Stimulated activated CD4-positive, alpha-beta T cell treated with anti-CD3 and anti-CD28 coated beads, Interleukin-12 subunit alpha, Interleukin-12 subunit beta, amount 100 ng/mL, for 48 hours (primary cell): ENCODE data around the gene CHAF1A.

ENCODE experiments used
- DNase-seq, 3 donors: peaks; one replicate each; pipeline ENCODE4 v3.0.0-alpha.2; 2020; ENCODE audit warnings: low read depth in 2 of 3, low spot score in 1 of 3

CHAF1A gene

DNA sequence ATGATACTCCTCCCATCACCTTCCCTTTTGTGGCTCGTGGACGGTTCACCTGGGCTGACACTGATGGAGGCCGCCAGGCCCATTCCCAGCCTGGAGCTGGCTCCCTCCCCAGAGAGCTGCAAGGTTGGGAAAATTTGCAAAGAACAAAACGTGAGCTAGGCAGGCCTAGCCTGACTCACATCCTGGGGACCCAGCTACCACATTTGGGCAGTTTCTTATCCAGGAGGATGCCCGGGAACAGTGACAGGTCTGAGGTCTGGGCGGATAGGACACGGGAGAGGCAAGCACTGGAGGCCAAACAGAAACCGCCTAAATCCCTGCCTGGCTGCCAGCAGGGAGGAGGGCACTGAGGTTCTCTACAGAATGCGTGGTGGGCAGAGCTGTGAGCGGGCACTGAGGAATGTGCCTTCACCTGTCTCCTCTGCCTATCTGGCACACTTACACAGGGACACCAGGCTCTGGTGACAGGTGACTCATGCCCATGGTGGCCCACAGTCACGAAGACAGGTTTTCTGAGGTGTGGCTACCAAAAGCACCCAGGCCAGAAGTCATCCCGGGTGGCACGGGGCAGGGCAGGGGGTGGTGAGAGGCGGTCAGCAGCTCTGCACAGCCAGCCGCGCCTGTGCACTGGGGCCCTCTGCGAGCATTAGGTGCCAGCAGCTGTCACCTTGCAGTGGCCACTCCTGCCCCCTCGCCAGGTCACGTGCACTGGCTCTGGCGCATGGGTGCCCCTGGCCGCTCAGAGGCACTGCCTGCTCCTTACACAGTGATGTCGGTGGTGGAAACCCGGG lies 25.3 kb upstream of the CHAF1A start:
- no peak for DNase-seq

DNA sequence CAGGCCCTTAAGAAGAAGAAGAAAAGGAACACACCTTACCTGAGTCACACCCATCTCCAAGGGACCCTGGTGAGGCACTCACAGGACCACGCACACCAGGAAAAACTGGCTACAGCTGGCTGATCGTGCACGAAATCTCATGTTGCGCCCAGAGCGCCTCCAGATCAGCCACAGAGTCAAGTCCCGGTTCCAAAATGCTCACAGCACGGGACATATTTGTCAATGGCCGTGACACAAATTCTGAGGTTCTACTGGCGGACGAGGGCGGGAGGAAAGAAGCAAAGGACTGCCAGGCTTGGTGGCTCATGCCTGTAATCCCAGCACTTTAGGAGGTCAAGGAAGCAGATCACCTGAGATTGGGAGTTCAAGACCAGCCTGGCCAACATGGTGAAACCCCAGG lies 23.6 kb upstream of the CHAF1A start:
- DNase-seq = no peak

DNA sequence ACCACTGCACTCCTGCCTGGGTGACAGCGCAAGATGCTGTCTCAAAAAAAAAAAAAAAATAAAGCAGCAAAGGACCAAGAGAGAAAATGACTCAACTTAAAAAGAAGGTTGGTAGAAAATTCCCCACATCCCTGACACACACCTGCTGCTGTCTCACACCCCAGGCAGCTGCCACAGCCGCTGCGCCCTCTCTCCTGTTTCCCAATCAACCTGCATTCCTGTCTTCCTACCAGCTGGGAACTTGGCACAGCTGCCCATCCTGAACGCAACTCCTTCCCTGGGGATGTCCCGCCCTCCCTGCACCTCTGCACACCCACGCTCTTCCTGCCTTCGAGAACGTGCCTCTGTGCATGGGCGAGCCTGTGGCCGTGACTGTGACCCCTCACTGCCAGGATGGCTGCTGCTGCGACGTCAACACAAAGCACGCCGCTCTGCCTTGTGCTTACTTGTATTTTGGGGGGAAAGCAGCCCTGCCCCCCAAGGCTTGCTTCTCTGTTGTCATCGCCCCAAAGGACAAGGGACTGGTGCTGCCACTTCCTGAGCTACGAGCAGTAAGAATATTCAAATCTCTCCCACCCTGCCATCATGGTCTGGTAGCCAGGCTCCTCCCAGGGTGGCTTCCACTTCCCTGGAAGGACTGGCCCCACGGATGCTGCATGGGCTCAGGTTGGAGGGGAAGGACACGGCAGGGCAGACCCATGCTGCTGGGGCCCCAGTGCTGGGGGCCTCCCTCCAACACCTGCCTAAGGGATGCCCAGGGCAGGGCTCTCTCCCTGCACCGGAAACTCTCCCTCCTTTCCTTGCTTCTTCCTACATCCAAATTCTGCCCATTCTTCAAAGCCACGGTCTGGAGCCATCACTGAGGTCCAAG lies 22.8 kb upstream of the CHAF1A start:
- DNase-seq = peak in 2 of 3 donors; percentile 22 to 28

DNA sequence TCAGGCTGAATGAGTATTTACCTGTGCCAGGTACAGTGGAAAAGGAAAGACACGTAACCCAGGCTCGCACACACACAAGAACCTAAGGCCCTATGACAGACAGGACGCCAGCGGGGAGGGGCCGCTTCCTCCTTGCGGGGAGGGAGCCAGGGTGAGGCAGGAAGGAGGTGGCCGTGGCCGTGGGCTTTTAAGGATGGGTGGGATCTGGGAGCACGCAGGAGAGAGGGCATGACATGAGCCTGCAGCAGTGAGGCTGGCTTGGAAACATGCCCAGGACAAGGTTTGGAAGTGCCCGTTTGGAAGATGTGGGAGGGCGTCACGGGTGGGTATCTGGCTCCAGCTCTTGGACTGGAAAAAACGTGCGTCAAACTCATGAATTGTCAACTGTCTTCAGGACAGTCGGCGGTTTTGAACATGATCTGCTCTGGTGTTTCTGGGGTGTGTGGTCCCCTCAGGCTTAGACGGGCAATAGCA lies 22.1 kb upstream of the CHAF1A start:
- DNase-seq = peak in 2 of 3 donors; percentile 18 to 22

DNA sequence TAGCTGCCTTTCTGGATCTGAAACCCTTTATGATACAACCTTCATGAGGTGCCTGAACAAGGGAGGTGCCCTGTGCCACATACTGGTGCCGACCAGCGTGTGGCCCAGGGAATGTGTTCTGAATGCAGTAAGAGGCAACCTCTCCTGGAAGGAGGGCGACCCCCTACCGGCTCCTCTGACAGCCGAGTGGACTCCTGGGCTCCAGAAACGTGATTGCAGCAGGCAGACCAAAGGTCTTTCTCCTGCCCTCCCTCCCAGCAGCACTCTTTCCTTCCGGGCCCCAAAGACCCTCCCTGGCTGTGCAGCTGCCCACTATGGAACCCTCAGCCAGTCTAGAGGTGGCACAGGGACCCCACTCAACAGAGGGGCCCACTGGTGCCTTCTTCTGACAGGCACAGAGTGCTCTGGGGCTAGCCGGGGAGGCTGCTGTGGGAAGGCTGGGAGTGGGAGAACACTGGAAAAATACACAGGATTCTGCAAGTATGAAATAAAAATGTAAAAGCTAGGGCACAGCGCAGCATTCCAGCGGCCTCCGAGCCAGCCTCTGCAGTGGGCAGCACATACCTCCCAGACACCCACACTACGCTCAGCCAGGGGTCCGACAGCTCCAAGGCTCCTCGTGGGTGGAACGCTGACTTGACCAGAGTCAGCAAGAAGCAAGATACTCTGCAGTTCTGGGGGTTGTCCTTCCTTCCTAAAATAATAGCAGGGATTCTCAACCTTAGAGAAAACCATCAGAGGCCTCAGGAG lies 17.0 kb upstream of the CHAF1A start:
- no peak for DNase-seq

DNA sequence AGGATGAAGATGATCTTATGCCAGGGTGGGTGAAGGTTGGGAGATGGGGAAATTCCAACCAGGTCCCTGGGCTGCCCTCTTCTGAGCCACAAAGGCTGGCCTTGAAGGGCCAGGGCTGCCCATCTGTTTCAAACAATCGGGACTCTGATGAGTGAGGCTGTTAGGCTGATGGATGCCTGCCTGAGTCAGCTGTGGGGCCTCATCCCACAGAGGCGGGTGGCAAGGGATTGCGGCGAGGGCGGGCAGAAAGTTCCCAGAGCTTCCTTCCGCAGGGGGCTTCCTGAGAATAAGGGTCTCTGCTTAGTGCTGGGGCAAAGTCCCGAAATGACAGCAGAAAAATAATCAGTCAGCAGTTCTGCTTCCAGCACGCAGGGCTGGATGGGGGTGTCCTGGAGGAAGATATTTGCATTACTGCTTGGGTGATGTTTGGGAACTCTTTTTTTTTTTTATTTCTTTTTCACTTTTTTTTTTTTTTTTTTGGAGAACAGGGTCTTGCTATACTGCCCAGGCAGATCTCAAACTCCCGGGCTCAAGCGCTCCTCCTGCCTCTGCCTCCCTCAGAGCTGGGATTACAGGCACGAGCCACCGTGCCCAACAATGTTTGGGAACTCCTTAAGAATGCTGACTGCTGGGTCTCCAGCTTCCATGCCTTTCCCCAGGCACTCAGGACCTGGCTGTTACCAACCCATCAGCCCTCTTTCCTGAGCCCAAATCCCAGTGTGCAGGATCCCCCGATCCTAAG lies 16.2 kb upstream of the CHAF1A start:
- DNase-seq = no peak

DNA sequence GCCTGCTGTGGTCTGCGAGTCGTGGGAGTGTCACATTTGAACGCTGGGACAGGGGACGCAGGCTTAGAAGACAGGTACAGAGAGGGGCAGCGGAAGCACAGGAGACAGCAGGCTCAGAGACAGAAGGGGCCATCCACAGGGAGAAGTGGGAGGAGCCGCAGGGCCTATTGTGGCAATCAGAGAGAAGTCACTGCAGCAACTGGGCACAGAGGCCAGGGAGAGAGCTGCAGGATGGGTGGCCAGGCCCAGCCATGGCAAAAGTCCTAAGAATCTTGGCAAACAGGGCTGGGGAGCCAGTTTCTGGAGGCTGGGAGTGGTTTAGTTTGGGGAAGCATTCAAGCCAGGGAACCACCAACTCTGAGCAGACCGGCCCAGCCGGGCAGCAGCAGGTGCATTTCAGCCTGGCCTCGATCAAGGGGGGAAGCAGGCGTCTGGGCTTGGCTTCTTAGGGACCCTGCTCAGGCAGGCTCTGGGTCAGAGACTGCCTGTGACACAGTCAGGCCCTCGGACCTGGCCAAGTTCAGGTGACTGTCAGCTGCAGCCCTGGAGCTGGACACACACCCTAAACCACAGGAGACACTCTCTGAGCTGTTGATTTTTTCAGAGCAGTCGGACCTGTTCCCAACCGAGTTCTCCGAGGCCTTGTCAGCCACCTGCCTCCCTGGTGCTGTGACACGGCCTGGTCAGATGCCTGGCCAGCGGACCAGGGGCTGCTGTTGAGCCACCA lies 13.9 kb upstream of the CHAF1A start:
- DNase-seq = no peak

DNA sequence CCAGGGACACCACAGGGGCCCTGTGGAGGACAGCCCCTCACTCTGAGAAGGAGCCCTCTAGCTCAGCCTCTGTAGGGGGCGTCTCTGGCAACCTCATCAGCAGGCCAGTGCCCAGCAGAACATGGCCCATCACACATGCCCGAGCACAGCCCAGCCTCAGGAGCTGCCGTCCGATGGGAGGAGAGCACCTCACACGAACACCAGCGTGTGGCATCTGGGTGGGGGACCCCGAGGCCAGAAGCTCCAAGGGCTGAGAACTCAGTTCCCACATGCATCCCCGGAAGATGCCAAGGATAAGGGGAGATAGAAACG lies 13.4 kb upstream of the CHAF1A start:
- DNase-seq = no peak

DNA sequence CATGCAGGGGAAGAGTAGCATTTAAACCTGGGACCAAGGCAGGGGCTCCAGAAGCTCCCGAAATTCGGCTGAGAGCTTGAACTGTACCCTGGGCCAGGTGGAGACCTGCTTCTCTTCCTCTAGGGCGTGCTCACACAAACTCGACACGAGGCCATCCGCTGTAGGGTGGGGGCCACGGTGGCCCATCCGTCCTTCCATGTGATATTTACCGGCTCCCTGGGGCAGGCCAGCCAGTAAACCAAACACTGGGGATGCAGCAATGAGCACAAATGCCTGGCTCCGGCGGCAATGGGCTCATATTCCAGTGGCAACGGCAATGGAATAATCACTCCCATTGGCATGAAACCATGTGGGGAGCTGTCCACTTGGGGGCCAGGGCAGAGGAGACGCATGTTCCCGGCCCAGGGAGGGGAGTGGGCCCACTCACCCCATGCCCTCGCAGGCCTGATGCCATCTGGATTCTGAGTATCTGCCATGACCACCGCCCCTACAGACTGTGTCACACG lies 12.9 kb upstream of the CHAF1A start:
- DNase-seq = no peak

DNA sequence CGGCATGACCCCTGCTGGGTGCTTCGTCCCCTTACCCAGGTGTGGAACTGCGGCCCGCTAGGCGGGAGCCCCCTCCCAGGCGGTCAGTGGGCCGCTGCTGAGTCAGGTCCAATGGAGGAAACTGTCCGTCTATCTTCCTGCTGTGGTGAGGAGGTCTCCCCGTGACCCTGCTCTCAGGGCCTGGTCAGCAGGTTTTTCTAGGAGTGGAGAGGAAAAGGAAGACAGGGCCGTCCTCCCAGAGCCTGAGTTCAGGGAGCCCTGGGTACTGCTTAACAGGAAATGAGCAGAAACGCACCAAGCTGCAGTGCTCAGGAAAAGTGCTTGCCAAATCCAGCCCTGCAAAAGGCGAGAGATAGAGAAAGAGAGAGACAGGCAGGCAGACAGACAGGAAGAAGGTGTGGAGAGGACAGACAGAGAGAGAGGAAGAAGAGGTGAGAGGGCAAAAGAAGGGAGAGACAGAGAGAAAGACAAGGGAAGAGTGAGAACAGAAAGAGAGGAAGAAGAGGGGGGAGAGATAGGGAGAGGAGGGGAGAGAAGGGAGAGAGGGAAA lies 12.3 kb upstream of the CHAF1A start:
- no peak for DNase-seq

DNA sequence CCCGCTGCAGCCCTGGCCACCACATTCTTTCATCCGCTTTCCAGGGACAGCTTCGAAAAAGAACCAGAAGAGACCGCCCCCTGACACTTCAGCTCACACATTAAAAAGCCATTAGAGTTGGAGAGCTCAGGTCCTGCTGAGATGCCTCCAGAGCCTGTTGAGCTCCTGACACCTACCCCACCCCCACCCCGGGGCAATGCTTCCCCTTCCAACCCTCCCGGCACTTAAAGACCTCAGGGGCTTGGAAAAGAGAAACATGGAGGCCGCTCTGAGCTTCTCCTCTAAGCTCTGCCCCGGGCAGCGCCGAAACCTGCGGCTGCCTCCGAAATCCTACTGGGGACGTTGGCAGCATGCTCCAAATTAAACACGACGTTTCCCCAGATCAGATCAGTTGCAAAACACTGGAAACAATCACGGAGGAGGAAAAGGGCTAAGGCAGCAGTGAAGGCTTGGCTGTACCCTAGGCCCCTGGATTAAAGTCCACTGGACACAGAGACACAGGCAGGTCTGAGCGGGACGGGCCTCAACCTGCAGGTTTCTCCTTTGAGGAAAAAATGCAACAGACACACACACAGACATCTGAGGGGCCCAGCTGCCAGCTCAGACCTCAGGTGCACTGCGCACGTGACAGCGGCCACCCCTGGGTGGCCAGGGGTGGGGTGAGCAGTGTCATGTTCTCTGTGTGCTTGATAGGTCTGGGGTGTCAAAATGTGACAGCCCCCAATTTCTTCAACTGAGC lies 11.7 kb upstream of the CHAF1A start:
- DNase-seq = no peak

DNA sequence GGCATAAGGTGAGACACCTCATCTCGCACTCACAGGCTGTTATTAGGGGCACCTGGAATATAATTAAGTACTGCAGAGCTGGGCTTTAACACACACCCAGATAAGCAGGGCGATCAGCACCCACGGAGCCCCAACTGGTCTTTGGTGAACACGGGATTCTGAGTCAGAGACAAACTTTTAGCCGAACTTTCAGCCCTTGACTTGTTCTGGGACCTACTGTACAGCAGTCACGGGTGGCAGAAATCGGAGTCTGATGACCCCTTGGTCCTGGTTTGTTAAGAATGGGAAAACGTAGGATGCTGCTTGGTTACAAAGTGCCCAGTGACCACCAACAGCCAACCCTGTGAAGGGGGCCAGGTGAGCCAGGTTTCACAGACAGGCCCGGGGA lies 11.1 kb upstream of the CHAF1A start:
- no peak for DNase-seq

DNA sequence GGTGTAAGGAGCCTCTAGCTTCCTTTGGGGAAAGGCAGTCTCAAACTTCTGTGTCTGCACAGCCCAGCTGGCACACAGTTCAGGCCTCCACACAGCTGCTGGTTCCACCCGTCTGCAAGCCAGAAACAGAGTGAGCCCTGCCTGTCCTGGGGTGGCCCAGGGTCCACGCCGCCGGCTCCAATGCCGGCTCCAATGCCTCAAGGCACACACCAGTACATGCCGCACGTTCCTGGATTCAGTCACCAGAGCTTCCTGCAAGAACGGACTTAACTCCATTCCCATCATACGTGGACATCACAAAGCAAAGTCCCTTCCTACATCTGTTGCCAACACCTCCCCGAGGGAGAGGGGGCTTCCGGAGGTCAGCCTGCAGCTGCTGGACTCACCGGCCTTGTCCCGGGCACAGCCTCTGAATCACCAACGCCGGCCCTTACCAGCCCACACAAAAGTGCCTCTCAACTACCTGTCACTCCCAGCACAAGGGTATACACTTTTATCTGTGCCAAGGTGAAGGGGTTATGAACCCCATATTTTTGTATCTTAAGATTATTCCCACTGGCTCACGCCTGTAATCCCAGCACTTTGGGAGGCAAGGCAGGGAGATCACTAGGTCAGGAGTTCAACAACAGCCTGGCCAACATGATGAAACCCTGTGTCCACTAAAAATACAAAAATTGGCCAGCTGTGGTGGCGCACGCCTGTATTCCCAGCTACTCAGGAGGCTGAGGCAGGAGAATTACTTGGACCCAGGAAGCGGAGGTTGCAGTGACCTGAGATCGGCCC lies 10.5 kb upstream of the CHAF1A start:
- DNase-seq = no peak

DNA sequence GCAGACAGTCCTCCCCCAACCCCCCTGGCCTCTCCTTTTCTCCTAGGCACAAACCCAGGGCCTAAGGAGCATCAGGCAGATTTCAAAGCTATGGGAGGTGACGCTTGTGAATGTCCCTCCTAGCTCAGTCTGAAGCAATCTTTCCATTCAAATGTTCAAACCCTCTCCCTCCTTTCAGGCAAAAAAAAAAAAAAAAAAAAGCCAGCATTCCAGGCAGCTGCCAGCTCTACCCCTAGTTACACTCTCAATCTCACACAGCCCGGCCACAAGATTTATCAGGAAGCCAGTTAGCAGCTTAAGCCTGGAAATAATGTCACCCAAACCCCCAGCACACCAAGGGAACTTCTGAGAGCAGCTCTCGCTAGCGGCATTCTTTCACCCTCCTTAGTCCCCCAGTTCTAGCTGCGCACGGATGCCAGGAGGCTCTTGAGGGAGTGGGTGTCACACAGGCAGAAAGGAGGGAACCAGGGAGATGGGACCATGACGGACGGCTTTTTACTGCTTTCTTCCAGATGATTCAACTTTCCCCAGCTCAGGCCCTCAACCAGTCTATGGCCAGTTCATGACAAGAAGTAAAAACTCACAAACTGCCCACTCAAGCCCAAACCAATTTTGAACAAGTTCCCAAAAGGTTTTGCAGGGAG lies 8.4 kb upstream of the CHAF1A start:
- no peak for DNase-seq

DNA sequence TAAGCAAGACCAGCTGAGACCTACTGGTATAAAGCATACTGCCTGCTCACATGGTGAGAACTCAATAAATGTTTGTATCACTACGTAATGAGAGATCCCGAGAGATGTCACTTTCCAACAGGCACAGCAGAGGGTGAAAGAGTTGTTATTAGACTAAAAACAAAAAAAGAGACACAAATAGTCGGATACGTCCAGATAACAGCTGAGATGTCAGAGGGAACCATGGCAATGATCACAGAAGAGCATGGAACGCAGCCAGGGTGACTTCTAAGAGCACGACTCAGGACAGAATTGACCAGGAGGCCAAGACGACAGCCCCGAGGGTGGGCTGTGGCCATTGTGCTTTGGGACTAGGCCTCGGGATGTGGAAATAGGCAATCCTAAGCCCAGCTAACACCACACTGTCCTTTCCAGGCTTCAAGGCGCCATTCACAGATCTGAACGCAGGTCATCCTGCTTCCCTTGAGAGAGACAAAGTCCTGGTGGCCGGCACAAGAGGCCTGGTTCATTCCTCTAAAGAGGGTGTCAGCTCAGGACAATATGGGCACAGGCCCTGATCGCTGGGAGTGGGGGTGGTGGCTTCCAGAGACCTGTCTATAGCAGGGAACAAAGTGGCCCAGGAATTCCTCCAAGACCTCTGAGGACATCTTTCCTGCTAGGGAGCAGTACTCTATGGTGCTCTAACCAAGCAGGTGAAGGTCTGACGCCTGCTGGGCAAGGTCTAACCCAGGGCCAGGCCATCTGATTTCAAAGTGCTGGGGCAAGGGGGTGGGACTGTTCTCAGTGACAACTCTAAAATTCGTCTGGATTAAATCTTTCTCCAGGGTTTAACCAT lies 5.3 kb upstream of the CHAF1A start:
- DNase-seq = no peak

DNA sequence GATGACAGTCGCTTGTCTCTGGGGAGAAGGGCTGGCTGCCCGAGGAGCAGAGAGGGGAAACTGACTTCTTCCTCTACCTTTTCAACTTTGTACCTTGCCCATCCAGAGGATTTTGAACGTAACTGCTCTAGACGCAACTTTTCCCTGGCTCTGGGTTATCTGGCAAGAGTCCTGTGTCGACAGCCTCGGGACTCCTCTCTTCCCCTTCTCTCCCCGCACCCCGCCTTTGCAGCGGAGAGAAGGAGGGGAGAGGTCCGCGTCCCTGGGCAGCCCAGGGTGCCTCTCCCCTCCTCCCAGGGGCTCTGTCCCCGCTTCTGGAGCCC lies 2.7 kb upstream of the CHAF1A start:
- DNase-seq = no peak
